AG10803 (cell line): Measurements from ENCODE around the gene CCDC51.

ENCODE experiments used
- DNase-seq: peaks from one replicate; pipeline ENCODE4 v3.0.0; 2010; ENCODE audit warnings: low read depth
- H3K4me3 ChIP-seq: 2 replicates; pipeline ENCODE4 v1.5.1; 2011; ENCODE audit warnings: mild to moderate bottlenecking, low read length, control low read depth
- TF ChIP-seq, protein P1 (sequence below): conservative IDR thresholded peaks from 2 replicates; pipeline ENCODE4 v1.5.1; 2011; ENCODE audit warnings: mild to moderate bottlenecking, low read length, control low read depth, inconsistent platforms

Gene CCDC51

DNA sequence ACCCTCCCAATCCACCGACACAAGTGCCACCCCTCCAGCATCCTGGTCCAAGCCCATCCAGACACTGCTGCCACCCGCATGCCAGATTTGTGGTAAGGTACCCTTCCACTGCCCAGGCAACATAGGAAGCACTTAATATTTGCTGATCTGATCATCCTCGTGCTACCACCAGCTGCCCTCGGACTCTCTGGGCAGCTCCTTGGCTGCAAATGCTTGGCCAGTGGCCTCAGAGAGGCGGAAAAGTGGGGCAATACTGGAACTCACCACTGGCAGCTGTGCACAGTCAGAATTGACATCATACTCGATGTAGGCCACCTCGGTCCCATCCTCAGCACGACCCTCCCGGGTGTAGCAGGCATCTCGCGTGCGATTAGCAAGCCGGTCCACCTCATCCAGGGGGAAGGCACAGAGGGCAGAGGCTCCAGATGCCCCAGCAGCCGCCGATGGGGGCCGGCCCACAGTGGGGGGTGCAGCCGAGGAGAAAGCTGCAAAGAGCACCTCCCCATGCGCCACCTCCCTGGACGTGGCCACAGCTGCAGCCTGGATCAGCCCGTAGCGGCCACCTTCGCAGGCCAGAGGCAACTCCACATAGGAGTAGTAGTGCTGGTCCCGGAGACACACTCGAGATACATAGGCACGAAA is 16.6 kb downstream of the CCDC51 start:
- no peak for DNase-seq
- H3K4me3 ChIP-seq, result no peak overlapping the region
- TF ChIP-seq, protein P1, sequence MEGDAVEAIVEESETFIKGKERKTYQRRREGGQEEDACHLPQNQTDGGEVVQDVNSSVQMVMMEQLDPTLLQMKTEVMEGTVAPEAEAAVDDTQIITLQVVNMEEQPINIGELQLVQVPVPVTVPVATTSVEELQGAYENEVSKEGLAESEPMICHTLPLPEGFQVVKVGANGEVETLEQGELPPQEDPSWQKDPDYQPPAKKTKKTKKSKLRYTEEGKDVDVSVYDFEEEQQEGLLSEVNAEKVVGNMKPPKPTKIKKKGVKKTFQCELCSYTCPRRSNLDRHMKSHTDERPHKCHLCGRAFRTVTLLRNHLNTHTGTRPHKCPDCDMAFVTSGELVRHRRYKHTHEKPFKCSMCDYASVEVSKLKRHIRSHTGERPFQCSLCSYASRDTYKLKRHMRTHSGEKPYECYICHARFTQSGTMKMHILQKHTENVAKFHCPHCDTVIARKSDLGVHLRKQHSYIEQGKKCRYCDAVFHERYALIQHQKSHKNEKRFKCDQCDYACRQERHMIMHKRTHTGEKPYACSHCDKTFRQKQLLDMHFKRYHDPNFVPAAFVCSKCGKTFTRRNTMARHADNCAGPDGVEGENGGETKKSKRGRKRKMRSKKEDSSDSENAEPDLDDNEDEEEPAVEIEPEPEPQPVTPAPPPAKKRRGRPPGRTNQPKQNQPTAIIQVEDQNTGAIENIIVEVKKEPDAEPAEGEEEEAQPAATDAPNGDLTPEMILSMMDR, result no peak

DNA sequence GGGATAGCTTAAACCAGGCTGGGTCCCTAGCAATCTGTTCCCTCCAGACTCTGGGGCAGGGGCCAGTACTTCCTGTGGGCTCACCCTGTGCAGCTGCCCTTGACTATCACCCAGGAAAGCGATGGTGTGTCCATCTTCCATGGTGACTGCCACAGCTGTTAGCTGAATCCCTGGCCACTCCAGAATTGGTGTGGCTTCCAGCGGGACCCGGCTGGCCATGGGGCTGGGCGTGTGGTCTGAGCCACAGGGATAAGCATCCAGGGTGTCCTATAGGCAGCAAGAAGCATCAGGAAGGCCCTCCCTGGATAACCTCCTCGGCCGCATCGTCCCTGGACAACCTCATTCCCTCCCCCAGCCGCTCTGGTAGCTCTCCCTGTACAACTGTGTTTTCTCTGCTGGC is 17.2 kb downstream of the CCDC51 start:
- no peak overlapping the region for H3K4me3 ChIP-seq
- TF ChIP-seq, protein P1, result no peak
- DNase-seq, result no peak

DNA sequence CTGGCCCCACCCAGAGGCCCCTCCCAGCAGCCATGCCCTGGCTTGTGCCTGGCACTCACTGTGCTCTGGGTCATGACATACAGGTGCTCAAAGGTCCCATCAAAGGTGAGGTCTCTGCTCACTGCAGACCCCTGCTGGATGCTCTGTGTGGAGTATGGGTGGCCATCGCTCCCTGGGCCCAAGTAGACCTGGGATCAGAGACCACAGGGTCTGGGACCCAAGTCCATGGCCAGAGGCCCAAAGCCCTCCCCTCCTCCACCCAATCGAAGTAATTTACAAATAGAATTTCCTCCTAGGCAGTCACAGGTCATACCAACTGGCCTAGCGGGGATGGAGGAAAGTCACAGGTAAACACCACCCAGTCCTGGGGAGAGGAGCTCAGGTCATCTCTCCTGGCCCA is 17.6 kb downstream of the CCDC51 start:
- no peak for DNase-seq
- H3K4me3 ChIP-seq, result no peak overlapping the region
- TF ChIP-seq, protein P1, result no peak

DNA sequence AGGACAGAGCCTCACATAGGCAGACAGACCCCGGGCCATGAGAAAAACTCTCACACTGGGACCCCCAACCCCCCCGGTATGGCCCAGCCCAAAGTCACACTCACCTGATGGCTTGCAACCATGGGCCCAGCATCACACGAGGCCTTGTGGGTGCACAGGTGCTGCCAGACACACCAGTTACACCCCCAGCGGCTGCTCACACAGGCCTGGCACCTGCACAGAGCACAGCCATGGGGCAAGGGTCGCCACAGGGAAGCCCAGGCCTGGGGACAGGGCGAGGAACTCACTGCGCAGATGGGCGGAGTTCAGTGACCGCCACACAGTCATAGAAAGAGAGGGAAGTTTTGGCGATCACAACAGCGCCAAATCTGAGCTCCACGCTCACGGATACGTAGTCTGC is 19.4 kb downstream of the CCDC51 start:
- DNase-seq, result no peak
- TF ChIP-seq, protein P1, result no peak
- no peak overlapping the region for H3K4me3 ChIP-seq

DNA sequence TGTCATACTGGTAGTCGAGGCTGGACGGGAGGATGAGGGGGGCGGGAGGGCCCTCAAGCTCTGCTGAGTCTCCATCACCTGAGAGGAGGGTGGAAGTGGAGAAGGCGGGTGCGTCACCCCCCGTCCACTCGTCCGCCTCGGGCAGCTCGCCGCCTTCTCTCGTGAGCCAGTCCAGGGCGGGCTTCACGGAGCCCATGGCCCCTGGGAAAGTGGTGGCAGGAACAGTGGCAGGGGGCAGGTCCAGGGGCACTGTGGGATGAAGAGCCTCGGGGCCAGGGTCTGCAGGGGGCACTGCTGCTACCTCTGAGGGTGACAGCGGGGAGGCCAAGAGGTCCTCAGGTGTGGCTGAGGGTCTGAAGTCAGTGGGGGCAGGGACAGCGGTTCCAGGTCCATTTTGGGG is 20.3 kb downstream of the CCDC51 start:
- DNase-seq, result no peak
- no peak overlapping the region for H3K4me3 ChIP-seq
- TF ChIP-seq, protein P1, result no peak

DNA sequence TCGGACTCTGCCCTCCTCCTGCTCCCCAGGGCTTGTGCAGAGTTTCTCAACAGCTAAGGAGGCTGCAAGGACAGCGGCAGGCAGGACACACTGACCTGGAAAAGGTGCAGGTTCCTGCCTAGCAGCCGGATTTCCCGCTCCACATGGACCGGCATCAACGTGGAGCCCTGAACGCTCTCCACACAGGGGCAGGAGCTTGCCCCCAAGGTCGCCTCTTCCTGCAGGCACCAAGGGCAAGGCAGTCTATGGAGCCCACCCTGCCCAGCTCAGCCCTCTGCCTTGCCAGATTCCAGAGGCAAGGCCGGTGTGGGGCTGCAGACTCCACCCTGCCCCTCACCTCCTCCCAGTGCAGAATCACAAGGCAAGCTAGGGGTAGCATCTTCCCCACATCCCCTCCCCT is 20.8 kb downstream of the CCDC51 start:
- no peak overlapping the region for H3K4me3 ChIP-seq
- no peak for DNase-seq
- TF ChIP-seq, protein P1, result no peak

DNA sequence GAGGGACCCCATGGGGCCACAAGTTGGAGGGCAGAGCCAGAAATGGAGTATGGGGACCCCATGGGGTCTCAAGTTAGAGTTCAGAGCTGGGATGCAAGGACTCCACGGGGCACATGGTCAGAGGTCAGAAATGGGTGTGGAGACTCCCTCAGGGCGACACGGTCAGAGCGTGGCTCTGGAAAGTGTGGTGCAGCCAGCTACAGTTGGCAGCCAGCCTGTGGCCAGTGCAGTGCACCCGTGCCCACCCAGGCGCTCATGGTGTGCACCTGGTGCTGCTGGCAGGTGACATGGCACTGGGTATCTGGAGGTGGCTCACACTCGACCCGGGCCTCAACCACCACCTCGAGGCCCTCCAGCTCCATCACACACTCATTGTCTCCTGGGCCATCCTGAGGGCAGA is 21.3 kb downstream of the CCDC51 start:
- DNase-seq, result no peak
- TF ChIP-seq, protein P1, result no peak
- no peak overlapping the region for H3K4me3 ChIP-seq
